B cell (primary cell): ENCODE results near the gene NTRK3. TPM values are rescaled to one million over a fixed set of nuclear protein-coding genes. Genes with fewer than 3 reads are reported as not detected.

Experiments used
- ATAC-seq: fragments of 200-7000 bp; cut with Tn5 transposase; one replicate; pipeline ENCODE4 v1.10.0; 2021; ENCODE audit warnings: low read depth, mild to moderate bottlenecking, moderate number of reproducible peaks, moderate library complexity
- CTCF ChIA-PET: fragments of 350-600 bp; sonication (Branson Sonifier 250); formaldehyde crosslinking; loops from one replicate; lab custom pipeline; 2021; ENCODE audit warnings: antibody characterized with exemption, inconsistent platforms; lab: Charles Lee
- POLR2A ChIA-PET: fragments of 350-600 bp; sonication (Branson Sonifier 250); formaldehyde crosslinking; loops from one replicate; lab custom pipeline; 2021; ENCODE audit warnings: antibody characterized with exemption; lab: Charles Lee
- DNase-seq: peaks from one replicate; pipeline ENCODE4 v3.0.0; 2013
- H2AFZ ChIP-seq: 2 replicates; pipeline ENCODE4 v1.6.1; 2012; ENCODE audit warnings: mild to moderate bottlenecking, low read depth, low read length; ENCODE audit not compliant: insufficient read depth, poor library complexity, severe bottlenecking
- H3K27ac ChIP-seq, 2 donors: 1 replicate in 1 of 2; 2 replicates in 1 of 2; pipeline ENCODE4 v1.5.1; 2012 to 2013; ENCODE audit warnings: low read length in 2 of 2, mild to moderate bottlenecking in 2 of 2, moderate library complexity in 1 of 2
- H3K27me3 ChIP-seq, 4 experiments: fragments of 200-600 bp in 1 of 4; sonication (generic) in 1 of 4; replicated peaks in 1 of 4; 1 replicate in 2 of 4; 2 replicates in 2 of 4; pipeline versions ENCODE4 v1.6.1 to v1.7.0; 2013 to 2016; ENCODE audit warnings: low read length in 3 of 4, mild to moderate bottlenecking in 2 of 4, mixed read lengths in 1 of 4, moderate library complexity in 1 of 4; ENCODE audit not compliant: insufficient read depth in 4 of 4, control insufficient read depth in 3 of 4; ENCODE audit errors: control extremely low read depth in 1 of 4
- H3K36me3 ChIP-seq, 2 experiments: replicated peaks in 1 of 2; 1 replicate in 1 of 2; 2 replicates in 1 of 2; pipeline versions ENCODE4 v1.6.1 to v1.7.1; 2013; ENCODE audit warnings: low read length in 1 of 2; ENCODE audit not compliant: insufficient read depth in 2 of 2, control insufficient read depth in 1 of 2; ENCODE audit errors: control extremely low read depth in 1 of 2, extremely low read depth in 1 of 2
- H3K4me1 ChIP-seq, 2 donors: fragments of 200-600 bp in 1 of 2; sonication (generic) in 1 of 2; 1 replicate in 1 of 2; 2 replicates in 1 of 2; pipeline versions ENCODE4 v1.5.1 to v1.6.1; 2013 to 2017; ENCODE audit warnings: low read length in 2 of 2; ENCODE audit not compliant: control insufficient read depth in 2 of 2, insufficient read depth in 2 of 2
- H3K4me2 ChIP-seq: replicated peaks from 2 replicates; pipeline ENCODE3; 2012; ENCODE audit warnings: mild to moderate bottlenecking, low read depth, low read length; ENCODE audit not compliant: poor library complexity, severe bottlenecking
- H3K4me3 ChIP-seq, 5 experiments: fragments of 200-600 bp in 1 of 5; sonication (generic) in 1 of 5; 1 replicate in 3 of 5; 2 replicates in 2 of 5; pipeline versions ENCODE4 v1.5.1 to v1.7.0; 2011 to 2016; ENCODE audit warnings: low read length in 4 of 5, mild to moderate bottlenecking in 4 of 5, low read depth in 2 of 5, control low read depth in 1 of 5, moderate library complexity in 1 of 5; ENCODE audit not compliant: insufficient read depth in 1 of 5; ENCODE audit errors: control extremely low read depth in 1 of 5, extremely low read depth in 1 of 5
- H3K79me2 ChIP-seq: fragments of 200-600 bp; sonication (generic); one replicate; pipeline ENCODE4 v1.6.0; 2016; ENCODE audit warnings: low read length; ENCODE audit not compliant: control insufficient read depth, insufficient read depth
- H3K9ac ChIP-seq: fragments of 200-600 bp; sonication (generic); 2 replicates; pipeline ENCODE4 v1.6.1; 2017; ENCODE audit warnings: mild to moderate bottlenecking, low read length, moderate library complexity
- H3K9me3 ChIP-seq, 3 donors: one replicate each; pipeline versions ENCODE4 v1.6.1 to v1.7.1; 2013; ENCODE audit warnings: low read length in 2 of 3; ENCODE audit not compliant: control insufficient read depth in 2 of 3, insufficient read depth in 1 of 3; ENCODE audit errors: control extremely low read depth in 1 of 3
- H4K20me1 ChIP-seq: 2 replicates; pipeline ENCODE4 v1.6.0; 2012; ENCODE audit warnings: mild to moderate bottlenecking, low read length; ENCODE audit not compliant: insufficient read depth, control insufficient read depth, poor library complexity, severe bottlenecking
- H3K27ac Mint-ChIP-seq: one replicate; pipeline ENCODE4 v1.8.0; 2021; ENCODE audit warnings: mixed read lengths
- H3K27me3 Mint-ChIP-seq: one replicate; pipeline ENCODE4 v1.8.0; 2021; ENCODE audit warnings: mixed read lengths
- H3K4me1 Mint-ChIP-seq: one replicate; pipeline ENCODE4 v1.8.0; 2021; ENCODE audit warnings: mixed read lengths
- H3K4me3 Mint-ChIP-seq: one replicate; pipeline ENCODE4 v1.8.0; 2021; ENCODE audit warnings: mixed read lengths
- H3K9me3 Mint-ChIP-seq: one replicate; pipeline ENCODE4 v1.8.0; 2022; ENCODE audit warnings: mixed read lengths; ENCODE audit not compliant: insufficient read depth
- EZH2 ChIP-seq: IDR thresholded peaks from 2 replicates; pipeline ENCODE4 v1.6.1; 2012; ENCODE audit warnings: borderline replicate concordance, low read depth, mild to moderate bottlenecking, moderate library complexity, low read length; ENCODE audit not compliant: insufficient read depth, poor library complexity, severe bottlenecking
- WGBS: methylation state at CpG from one replicate; pipeline ENCODE4 v1.1.5; 2013; ENCODE audit warnings: missing lambda C conversion rate; ENCODE audit not compliant: insufficient coverage; 5-methylcytosine and 5-hydroxymethylcytosine counted together
- intact Hi-C: fragments of 100-400 bp; cut with micrococcal nuclease; formaldehyde crosslinking; loops from one replicate; pipeline ENCODE4 v1.10.0; 2022
- polyA plus RNA-seq: library from polyadenylated mRNA; depleted of rRNA; stranded (reverse); fragments of >200 nt; gene quantifications from 2 replicates; pipeline ENCODE4 v1.2.3, GENCODE V29; 2012
- total RNA-seq, 2 donors: library from RNA; stranded (reverse); fragments of 120-200 nt in 1 of 2; gene quantifications; 1 replicate in 1 of 2; 2 replicates in 1 of 2; pipeline versions ENCODE4 v1.2.3 to v1.2.4, GENCODE V29; 2013 to 2022
- TF ChIP-seq, protein P1 (sequence below): fragments of 200-600 bp; IDR thresholded peaks from one replicate; pipeline ENCODE4 v1.8.0; 2022; ENCODE audit warnings: antibody characterized with exemption, mild to moderate bottlenecking

NTRK3 gene
- total and polyA plus RNA-seq, 2 donors (not counting 1 experiment from before 2014, with no cell fraction given): not detected

DNA sequence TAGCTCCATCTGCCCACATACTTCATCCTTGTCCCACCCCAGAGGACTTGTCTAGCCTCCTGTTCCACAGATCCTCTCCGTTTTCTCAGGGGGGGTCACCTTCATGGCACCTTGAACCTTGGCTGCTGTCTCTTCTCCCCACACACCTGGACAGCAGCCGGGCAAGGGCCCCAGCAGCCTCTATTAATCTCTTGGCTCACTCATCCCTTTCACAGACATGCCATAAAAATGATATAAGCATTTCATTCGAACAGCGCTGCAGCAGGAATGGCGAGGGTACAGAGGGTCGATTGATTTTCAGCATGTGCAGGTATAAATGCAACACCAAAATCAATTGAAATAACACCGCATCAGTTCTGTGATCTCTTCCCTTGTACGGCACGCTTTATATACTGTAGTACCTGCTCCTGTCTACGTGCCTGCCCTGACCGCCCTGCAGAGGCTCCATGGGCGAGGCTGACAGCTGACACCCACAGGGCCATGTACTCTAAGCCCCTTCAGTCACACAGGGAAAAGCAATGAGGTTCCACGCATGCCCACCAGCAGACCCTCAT lies 209.9 kb downstream of the NTRK3 start:
- Histone ChIP-seq H3K4me2 (no peak overlapping the region), H3K9me3 (peaks cover 0 to 2% (median 0%) of the 10 kb centered on the region in 3 donors), H3K79me2 (no peaks in the 10 kb centered on the region), H3K27ac (no peak overlapping the region), H4K20me1 (no peaks in the 10 kb centered on the region), H3K36me3 (no peaks in the 10 kb centered on the region), H3K27me3 (no peaks in the 10 kb centered on the region), H3K4me1 (no peaks in the 10 kb centered on the region), H3K9ac (no peak overlapping the region), H2AFZ (no peak overlapping the region), H3K4me3 (no peak overlapping the region)
- 88% methylated on average over 13 of the region's 13 CpGs for WGBS
- no peak for TF ChIP-seq EZH2
- TF ChIP-seq, protein P1, sequence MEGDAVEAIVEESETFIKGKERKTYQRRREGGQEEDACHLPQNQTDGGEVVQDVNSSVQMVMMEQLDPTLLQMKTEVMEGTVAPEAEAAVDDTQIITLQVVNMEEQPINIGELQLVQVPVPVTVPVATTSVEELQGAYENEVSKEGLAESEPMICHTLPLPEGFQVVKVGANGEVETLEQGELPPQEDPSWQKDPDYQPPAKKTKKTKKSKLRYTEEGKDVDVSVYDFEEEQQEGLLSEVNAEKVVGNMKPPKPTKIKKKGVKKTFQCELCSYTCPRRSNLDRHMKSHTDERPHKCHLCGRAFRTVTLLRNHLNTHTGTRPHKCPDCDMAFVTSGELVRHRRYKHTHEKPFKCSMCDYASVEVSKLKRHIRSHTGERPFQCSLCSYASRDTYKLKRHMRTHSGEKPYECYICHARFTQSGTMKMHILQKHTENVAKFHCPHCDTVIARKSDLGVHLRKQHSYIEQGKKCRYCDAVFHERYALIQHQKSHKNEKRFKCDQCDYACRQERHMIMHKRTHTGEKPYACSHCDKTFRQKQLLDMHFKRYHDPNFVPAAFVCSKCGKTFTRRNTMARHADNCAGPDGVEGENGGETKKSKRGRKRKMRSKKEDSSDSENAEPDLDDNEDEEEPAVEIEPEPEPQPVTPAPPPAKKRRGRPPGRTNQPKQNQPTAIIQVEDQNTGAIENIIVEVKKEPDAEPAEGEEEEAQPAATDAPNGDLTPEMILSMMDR: no peak
- ATAC-seq (no peak), DNase-seq (no peak)
- CTCF ChIA-PET: no interaction called here
- no peaks in the 10 kb centered on the region for H3K9me3 Mint-ChIP-seq
- no peak overlapping the region for H3K27ac Mint-ChIP-seq
- H3K4me1 Mint-ChIP-seq: no peaks in the 10 kb centered on the region
- H3K27me3 Mint-ChIP-seq: no peaks in the 10 kb centered on the region
- H3K4me3 Mint-ChIP-seq: no peak overlapping the region
- intact Hi-C loops: no loop called here
- POLR2A ChIA-PET: no interaction called here

DNA sequence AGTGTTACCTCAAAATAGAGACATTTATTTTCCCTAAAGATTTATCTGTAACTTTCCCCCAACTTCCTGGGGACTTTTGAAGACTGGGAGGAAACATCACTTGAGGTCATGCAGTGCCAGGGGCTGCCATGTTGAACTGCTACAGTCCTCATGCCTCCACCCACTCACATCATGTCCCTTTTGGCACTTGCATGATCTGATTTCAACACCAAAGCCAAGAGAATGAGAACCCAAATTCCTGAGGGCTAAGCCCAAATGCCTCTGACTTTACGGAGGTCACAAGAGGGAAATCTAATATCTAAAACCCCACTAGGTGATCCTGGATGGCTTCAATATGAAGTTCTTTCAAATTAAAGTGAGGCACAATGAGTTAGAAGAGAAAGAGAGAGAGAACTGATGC lies 213.1 kb downstream of the NTRK3 start:
- Histone ChIP-seq H3K9me3 (peaks cover 0 to 2% (median 0%) of the 10 kb centered on the region in 3 donors), H3K79me2 (no peaks in the 10 kb centered on the region), H3K4me1 (no peaks in the 10 kb centered on the region), H3K27ac (no peak overlapping the region), H3K4me3 (no peak overlapping the region), H3K4me2 (no peak overlapping the region), H4K20me1 (no peaks in the 10 kb centered on the region), H3K9ac (no peak overlapping the region), H3K27me3 (no peaks in the 10 kb centered on the region), H2AFZ (no peak overlapping the region), H3K36me3 (no peaks in the 10 kb centered on the region)
- no peaks in the 10 kb centered on the region for H3K27me3 Mint-ChIP-seq
- ChIA-PET POLR2A (no interaction called here), CTCF (no interaction called here)
- H3K4me1 Mint-ChIP-seq: no peaks in the 10 kb centered on the region
- no peak overlapping the region for H3K27ac Mint-ChIP-seq
- ATAC-seq (no peak), DNase-seq (no peak)
- H3K4me3 Mint-ChIP-seq: no peak overlapping the region
- TF ChIP-seq, protein P1: no peak
- TF ChIP-seq EZH2: no peak
- no CpG with 5 or more reads among the region's 1 CpG for WGBS
- intact Hi-C loops: no loop called here
- no peaks in the 10 kb centered on the region for H3K9me3 Mint-ChIP-seq
